ENCODE data around the gene ADIPOR2. TPM values are rescaled to one million over a fixed set of nuclear protein-coding genes. Genes with fewer than 3 reads are reported as not detected.
"Not testable (repeated sequence)": the region's sequence is repeated elsewhere in the genome, so short reads cannot be mapped to it uniquely, and the experiment has no call there.

Gene ADIPOR2
- total and polyA plus RNA-seq, 2 experiments from 2014 or later, result 5.8 to 25.7 TPM

GRCh38 chr12:1681493-1681807 is 9.4 kb upstream of the ADIPOR2 start:
- no peak for TF ChIP-seq CTCF (IDR thresholded peaks at IDR 0.05; ENCODE audit: low read depth, low read length)
- H3K27me3 ChIP-seq, result no peaks in the 10 kb centered on the region
- no peaks in the 10 kb centered on the region for H3K36me3 ChIP-seq
- H3K4me1 ChIP-seq (ENCODE audit: low read depth), result no peaks in the 10 kb centered on the region
- DNase-seq (ENCODE audit: low read depth in 1 of 2, low spot score in 1 of 2), result no peak
- no peak overlapping the region for H3K4me3 ChIP-seq
- H3K27ac ChIP-seq, result no peak overlapping the region
- no peaks in the 10 kb centered on the region for H3K9me3 ChIP-seq (ENCODE audit: low read depth)

- DNase-seq (ENCODE audit: low read depth in 1 of 2, low spot score in 1 of 2), result no peak
- no peak overlapping the region for H3K4me3 ChIP-seq
- H3K4me1 ChIP-seq (ENCODE audit: low read depth), result peaks cover 15% of the 10 kb centered on the region
- no peaks in the 10 kb centered on the region for H3K36me3 ChIP-seq
- no peaks in the 10 kb centered on the region for H3K27me3 ChIP-seq
- H3K9me3 ChIP-seq (ENCODE audit: low read depth), result no peaks in the 10 kb centered on the region
- TF ChIP-seq CTCF (IDR thresholded peaks at IDR 0.05; ENCODE audit: low read depth, low read length), result no peak
- no peak overlapping the region for H3K27ac ChIP-seq
Measured at GRCh38 chr12:1688086-1688710, 2.7 kb upstream of the ADIPOR2 start.

- Histone ChIP-seq H3K4me3 (peak overlapping the region; percentile 69), H3K27ac (peak overlapping the region; percentile 97), H3K27me3 (no peaks in the 10 kb centered on the region), H3K4me1 (ENCODE audit: low read depth) (peaks cover 15% of the 10 kb centered on the region), H3K36me3 (no peaks in the 10 kb centered on the region), H3K9me3 (ENCODE audit: low read depth) (no peaks in the 10 kb centered on the region)
- DNase-seq (ENCODE audit: low read depth in 1 of 2, low spot score in 1 of 2), result peak; percentile 35 to 85
- TF ChIP-seq CTCF (IDR thresholded peaks at IDR 0.05; ENCODE audit: low read depth, low read length), result no peak
Measured at GRCh38 chr12:1691123-1692007, 495 bp downstream of the ADIPOR2 start.

GRCh38 chr12:1692226-1692625 is 1.4 kb downstream of the ADIPOR2 start:
- peaks cover 20% of the 10 kb centered on the region for H3K4me1 ChIP-seq (ENCODE audit: low read depth)
- no peak for TF ChIP-seq CTCF (IDR thresholded peaks at IDR 0.05; ENCODE audit: low read depth, low read length)

GRCh38 chr12:1692895-1693610 is 2.2 kb downstream of the ADIPOR2 start:
- Histone ChIP-seq H3K4me3 (no peak overlapping the region), H3K9me3 (ENCODE audit: low read depth) (no peaks in the 10 kb centered on the region)

More at GRCh38 chr12:1692226-1692625, 1.4 kb downstream of the ADIPOR2 start:
- Histone ChIP-seq H3K4me3 (peak overlapping the region; percentile 69), H3K9me3 (ENCODE audit: low read depth) (no peaks in the 10 kb centered on the region), H3K27ac (peak overlapping the region; percentile 97), H3K36me3 (no peaks in the 10 kb centered on the region), H3K27me3 (no peaks in the 10 kb centered on the region)
- DNase-seq (ENCODE audit: low read depth in 1 of 2, low spot score in 1 of 2), result no peak

GRCh38 chr12:1695097-1695496 is 4.2 kb downstream of the ADIPOR2 start:
- not testable (repeated sequence) for H3K9me3 ChIP-seq (ENCODE audit: low read depth); H3K4me3 ChIP-seq; H3K36me3 ChIP-seq; DNase-seq (ENCODE audit: low read depth in 1 of 2, low spot score in 1 of 2); H3K27me3 ChIP-seq; H3K27ac ChIP-seq
- H3K4me1 ChIP-seq (ENCODE audit: low read depth), result peaks cover 20% of the 10 kb centered on the region

More at GRCh38 chr12:1692895-1693610, 2.2 kb downstream of the ADIPOR2 start:
- Histone ChIP-seq H3K4me1 (ENCODE audit: low read depth) (peaks cover 23% of the 10 kb centered on the region), H3K36me3 (no peaks in the 10 kb centered on the region), H3K27ac (no peak overlapping the region), H3K27me3 (no peaks in the 10 kb centered on the region)
- no peak for DNase-seq (ENCODE audit: low read depth in 1 of 2, low spot score in 1 of 2)
- TF ChIP-seq CTCF (IDR thresholded peaks at IDR 0.05; ENCODE audit: low read depth, low read length), result no peak
